Measurements from ENCODE around the gene DDIT4. TPM values are rescaled to one million over a fixed set of nuclear protein-coding genes. Genes with fewer than 3 reads are reported as not detected.

Gene DDIT4
- total and polyA plus RNA-seq, 9 of the 15 experiments (the other 6 are each of a cell fraction or from before 2014, with no cell fraction given): 8.2 to 675 (median 159) TPM

DNA sequence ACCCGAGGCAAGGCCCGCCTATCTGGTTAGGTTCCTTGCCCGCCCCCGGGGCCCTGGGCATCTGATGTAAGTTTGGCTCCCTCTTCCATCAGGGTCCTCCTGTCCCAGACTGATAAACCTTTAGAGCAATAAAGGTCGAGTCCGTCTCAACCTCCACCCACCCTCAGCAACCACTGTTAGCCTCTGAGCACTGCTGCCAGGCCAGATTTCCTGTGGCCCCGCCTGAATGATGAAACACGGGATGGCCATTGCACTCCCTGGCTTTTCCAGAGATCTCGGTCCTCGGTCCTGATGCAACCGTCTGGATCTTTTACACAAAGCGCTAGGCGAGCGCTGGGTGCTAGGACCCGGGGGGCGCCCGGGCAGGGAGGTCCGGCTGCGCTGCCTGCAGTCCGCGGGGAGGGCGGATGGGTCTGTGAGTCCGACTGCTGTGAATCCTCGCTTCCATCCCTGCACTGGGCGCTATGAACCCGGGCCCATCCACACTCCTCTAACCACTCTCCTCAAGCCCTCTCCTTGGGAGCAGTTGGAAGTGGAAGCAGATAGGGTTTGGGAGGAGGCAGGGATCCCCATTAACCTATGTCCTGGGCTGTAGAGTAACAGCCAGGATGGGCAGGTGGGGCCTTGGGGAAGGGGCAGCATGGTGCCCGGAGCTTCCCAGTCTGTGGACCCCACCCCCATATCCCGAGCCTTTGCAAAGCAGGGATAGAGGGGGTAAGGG lies 875 bp upstream of the DDIT4 start (continued):
- TF ChIP-seq CEBPZ (IDR thresholded peaks at IDR 0.05; ENCODE audit: borderline replicate concordance, low read depth, low read length) (0 out of 2 replicates have a peak, but pooled peaks have one; percentile 25), SFPQ (IDR thresholded peaks at IDR 0.05; ENCODE audit: low read depth, low read length) (no peak), ZFP36 (IDR thresholded peaks at IDR 0.05; ENCODE audit: low read depth, low read length, partially characterized antibody) (no peak), OTX1 (CRISPR knock-in tag; IDR thresholded peaks at IDR 0.05) (peak; percentile 84), C11orf30 (IDR thresholded peaks at IDR 0.05; ENCODE audit: low read depth) (no peak), GATAD2A (IDR thresholded peaks at IDR 0.05) (no peak), ILF3 (IDR thresholded peaks at IDR 0.05; ENCODE audit: borderline replicate concordance) (no peak), CTBP1 (IDR thresholded peaks at IDR 0.05; ENCODE audit: borderline replicate concordance) (no peak), ZNF589 (CRISPR knock-in tag; IDR thresholded peaks at IDR 0.05; ENCODE audit: low read depth) (no peak), CBX3 (IDR thresholded peaks at IDR 0.05; ENCODE audit: borderline replicate concordance in 1 of 2, low read length in 2 of 2) (peak in 1 of 2 experiments; percentile 77; a peak in 2 of 3 replicates), LCOR (CRISPR knock-in tag; IDR thresholded peaks at IDR 0.05) (peak; percentile 99), JUN (IDR thresholded peaks at IDR 0.05; ENCODE audit: borderline replicate concordance, low read depth, low read length) (peak; percentile 68; the same call in 1 of the 2 replicates), JUN (CRISPR knock-in tag; IDR thresholded peaks at IDR 0.05; ENCODE audit: borderline replicate concordance) (no peak; the same call in 1 of the 2 replicates), ZBTB8A (IDR thresholded peaks at IDR 0.05; ENCODE audit: partially characterized antibody) (no peak), DMBX1 (CRISPR knock-in tag; IDR thresholded peaks at IDR 0.05; ENCODE audit: borderline replicate concordance) (peak; percentile 92; the same call in 1 of the 2 replicates), MXD1 (CRISPR knock-in tag; IDR thresholded peaks at IDR 0.05; ENCODE audit: borderline replicate concordance, poor library complexity, severe bottlenecking) (no peak), NR2C2 (CRISPR knock-in tag; IDR thresholded peaks at IDR 0.05) (no peak), NR2C2 (tag; IDR thresholded peaks at IDR 0.05) (peak; percentile 93), KLF10 (CRISPR knock-in tag; IDR thresholded peaks at IDR 0.05) (no peak), MYC (IDR thresholded peaks at IDR 0.05; ENCODE audit: low read depth, low read length) (peak; percentile 96), MYC (CRISPR knock-in tag; IDR thresholded peaks at IDR 0.05; ENCODE audit: borderline replicate concordance, low read depth) (peak; percentile 96), HDAC8 (tag; IDR thresholded peaks at IDR 0.05) (no peak), KHSRP (IDR thresholded peaks at IDR 0.05) (no peak; the same call in 1 of the 2 replicates), MCM5 (IDR thresholded peaks at IDR 0.05; ENCODE audit: low read depth) (no peak)
